IMR-90 (cell line): Measurements from ENCODE around the gene PTPN5. TPM values are rescaled to one million over a fixed set of nuclear protein-coding genes. Genes with fewer than 3 reads are reported as not detected.

ENCODE experiments used
- ATAC-seq: fragments of 200-7000 bp; cut with Tn5 transposase; 2 replicates; pipeline ENCODE4 v1.9.1; 2020; ENCODE audit warnings: low read depth, mild to moderate bottlenecking, moderate library complexity
- BruUV-seq: library from RNA; stranded (reverse); fragments of 400-500 nt; replicated peaks from 2 replicates; lab custom pipeline; 2021; lab: Mats Ljungman, UMichigan
- CTCF ChIA-PET: fragments of 300-600 bp; formaldehyde crosslinking; extraction: SDS; loops from one replicate; lab custom pipeline; 2021; ENCODE audit warnings: antibody characterized with exemption; lab: Yijun Ruan, JAX
- POLR2A ChIA-PET: fragments of 300-600 bp; sonication (Branson Sonifier 250); formaldehyde crosslinking; loops from one replicate; lab custom pipeline; 2022; ENCODE audit warnings: antibody characterized with exemption; ENCODE audit not compliant: unreplicated experiment; lab: Charles Lee
- DNase-seq: peaks from one replicate; pipeline ENCODE4 v3.0.0; 2013
- H2AFZ ChIP-seq: replicated peaks from 2 replicates; pipeline ENCODE3; 2013; ENCODE audit warnings: low read length, mild to moderate bottlenecking; ENCODE audit not compliant: poor library complexity
- H2AK5ac ChIP-seq: 2 replicates; pipeline ENCODE4 v1.6.1; 2013; ENCODE audit warnings: low read depth, low read length, inconsistent platforms
- H2AK9ac ChIP-seq: replicated peaks from 2 replicates; pipeline ENCODE3; 2013; ENCODE audit warnings: mild to moderate bottlenecking, low read depth, low read length, moderate library complexity; ENCODE audit not compliant: poor library complexity
- H2BK120ac ChIP-seq: 2 replicates; pipeline ENCODE4 v1.6.1; 2013; ENCODE audit warnings: low read depth, low read length, inconsistent platforms
- H2BK15ac ChIP-seq: 3 replicates; pipeline ENCODE4 v1.6.1; 2013; ENCODE audit warnings: low read depth, low read length, inconsistent platforms
- H2BK20ac ChIP-seq: 2 replicates; pipeline ENCODE4 v1.6.1; 2013; ENCODE audit warnings: low read depth, mild to moderate bottlenecking, inconsistent platforms, low read length, moderate library complexity
- H2BK5ac ChIP-seq: 2 replicates; pipeline ENCODE4 v1.6.1; 2013; ENCODE audit warnings: mild to moderate bottlenecking, low read depth, low read length, inconsistent platforms; ENCODE audit not compliant: poor library complexity, severe bottlenecking
- H3K14ac ChIP-seq: replicated peaks from 2 replicates; pipeline ENCODE4 v1.6.1; 2013; ENCODE audit warnings: low read depth, low read length, inconsistent platforms
- H3K18ac ChIP-seq: 2 replicates; pipeline ENCODE4 v1.6.1; 2013; ENCODE audit warnings: low read depth, low read length, control low read depth
- H3K23ac ChIP-seq: 2 replicates; pipeline ENCODE4 v1.6.1; 2013; ENCODE audit warnings: low read depth, low read length, inconsistent platforms
- H3K27ac ChIP-seq: 2 replicates; pipeline ENCODE4 v1.5.1; 2013; ENCODE audit warnings: mild to moderate bottlenecking, control low read depth, low read length; ENCODE audit not compliant: insufficient read depth
- H3K27me3 ChIP-seq: 2 replicates; pipeline ENCODE4 v1.6.1; 2013; ENCODE audit warnings: low read length; ENCODE audit not compliant: control insufficient read depth, insufficient read depth
- H3K36me3 ChIP-seq: 2 replicates; pipeline ENCODE4 v1.6.1; 2013; ENCODE audit warnings: low read length, mixed read lengths; ENCODE audit not compliant: control insufficient read depth, insufficient read depth
- H3K4ac ChIP-seq: 2 replicates; pipeline ENCODE4 v1.6.1; 2013; ENCODE audit warnings: low read depth, low read length, inconsistent platforms
- H3K4me1 ChIP-seq: 2 replicates; pipeline ENCODE4 v1.6.1; 2013; ENCODE audit warnings: low read length, mixed read lengths; ENCODE audit not compliant: control insufficient read depth, insufficient read depth
- H3K4me2 ChIP-seq: 2 replicates; pipeline ENCODE4 v1.6.1; 2013; ENCODE audit warnings: low read depth, mild to moderate bottlenecking, control low read depth, low read length, moderate library complexity
- H3K4me3 ChIP-seq: 2 replicates; pipeline ENCODE4 v1.5.1; 2013; ENCODE audit warnings: low read depth, mild to moderate bottlenecking, control low read depth, low read length, moderate library complexity; ENCODE audit not compliant: insufficient read depth
- H3K56ac ChIP-seq: 2 replicates; pipeline ENCODE4 v1.6.1; 2013; ENCODE audit warnings: low read length, inconsistent platforms; ENCODE audit not compliant: insufficient read depth; ENCODE audit errors: extremely low read depth
- H3K79me1 ChIP-seq, 2 experiments: 2 replicates each; pipeline ENCODE4 v1.6.1; 2013; ENCODE audit warnings: low read length in 2 of 2, inconsistent platforms in 1 of 2, low read depth in 1 of 2
- H3K9ac ChIP-seq: 2 replicates; pipeline ENCODE4 v1.6.1; 2013; ENCODE audit warnings: low read depth, low read length, control low read depth
- H3K9me1 ChIP-seq: 2 replicates; pipeline ENCODE4 v1.6.1; 2013; ENCODE audit warnings: low read length, inconsistent platforms; ENCODE audit not compliant: insufficient read depth
- H3K9me3 ChIP-seq: 2 replicates; pipeline ENCODE4 v1.6.1; 2013; ENCODE audit warnings: low read length; ENCODE audit not compliant: control insufficient read depth, insufficient read depth
- H4K20me1 ChIP-seq: 2 replicates; pipeline ENCODE4 v1.6.1; 2013; ENCODE audit warnings: low read length, inconsistent platforms; ENCODE audit not compliant: insufficient read depth
- H4K5ac ChIP-seq: 2 replicates; pipeline ENCODE4 v1.6.1; 2013; ENCODE audit warnings: mild to moderate bottlenecking, low read depth, low read length, control low read depth
- H4K8ac ChIP-seq, 2 experiments: 2 replicates each; pipeline ENCODE4 v1.6.1; 2013; ENCODE audit warnings: low read depth in 2 of 2, low read length in 2 of 2, control low read depth in 1 of 2, inconsistent platforms in 1 of 2
- H4K91ac ChIP-seq: 2 replicates; pipeline ENCODE4 v1.6.1; 2013; ENCODE audit warnings: low read depth, low read length, inconsistent platforms; ENCODE audit not compliant: insufficient read depth
- FOS ChIP-seq: fragments of 150-350 bp; IDR thresholded peaks from 2 replicates; pipeline ENCODE4 v1.6.1; 2016; ENCODE audit warnings: low read depth, low read length
- USF2 ChIP-seq: fragments of 150-350 bp; IDR thresholded peaks from 2 replicates; pipeline ENCODE4 v1.6.1; 2017; ENCODE audit warnings: mild to moderate bottlenecking, antibody characterized with exemption, low read length, low read depth
- WGBS, 2 experiments: methylation state at CpG; one replicate each; pipeline versions ENCODE4 v1.1.5 to v1.1.7; 2013; ENCODE audit warnings: missing lambda C conversion rate in 2 of 2; ENCODE audit not compliant: insufficient read length in 1 of 2; ENCODE audit errors: extremely low coverage in 2 of 2; 5-methylcytosine and 5-hydroxymethylcytosine counted together
- dilution Hi-C: fragments of 300-500 bp; cut with HindIII; formaldehyde crosslinking; loops from one replicate; pipeline ENCODE4 v1.14.3; 2018; ENCODE audit warnings: low sequenced_read_pairs; ENCODE audit not compliant: unreplicated experiment
- in situ Hi-C: fragments of 300-500 bp; cut with MboI; formaldehyde crosslinking; loops from 3 replicates; pipeline ENCODE4 v1.14.3; 2019; ENCODE audit warnings: low sequenced_read_pairs, inconsistent platforms, mixed read lengths
- intact Hi-C: fragments of 100-400 bp; cut with micrococcal nuclease; formaldehyde crosslinking; loops from 2 replicates; pipeline ENCODE4 v1.10.0; 2022
- polyA plus RNA-seq, 3 experiments: library from polyadenylated mRNA; depleted of rRNA; stranded (reverse); fragments of >200 nt; gene quantifications; 2 replicates each; pipeline ENCODE4 v1.2.3, GENCODE V29; 2012; ENCODE audit warnings: low replicate concordance in 1 of 3
- total RNA-seq: library from RNA; depleted of rRNA; stranded (reverse); fragments of >200 nt; gene quantifications from 2 replicates; pipeline ENCODE4 v1.2.3, GENCODE V29; 2012

Gene PTPN5
- total and polyA plus RNA-seq, 2 of the 4 experiments (the other 2 are of a cell fraction) = not detected

- Histone ChIP-seq H2AFZ (peak overlapping the region; percentile 94), H3K14ac (peak overlapping the region; percentile 62; the same call in 1 of the 2 replicates), H4K20me1 (no peaks in the 10 kb centered on the region), H3K36me3 (no peaks in the 10 kb centered on the region), H2BK15ac (peak overlapping the region; percentile 67; the same call in 2 of the 3 replicates), H3K79me1 (no peaks in the 10 kb centered on the region), H3K27me3 (no peaks in the 10 kb centered on the region; the same call in 1 of the 2 replicates), H3K4ac (peak overlapping the region; percentile 86), H3K18ac (0 out of 2 replicates have a peak overlapping the region, but pooled peaks have one; percentile 27), H3K27ac (peak overlapping the region; percentile 36), H2AK9ac (peak overlapping the region; percentile 22), H3K4me3 (no peak overlapping the region), H3K9me1 (peaks cover 6% of the 10 kb centered on the region; the same call in 1 of the 2 replicates), H3K4me1 (peaks cover 5% of the 10 kb centered on the region), H2AK5ac (peak overlapping the region; percentile 80), H3K9me3 (no peaks in the 10 kb centered on the region), H4K5ac (peak overlapping the region; percentile 69), H4K8ac (peak overlapping the region; percentile 83 to 99), H2BK5ac (peak overlapping the region; percentile 59), H3K4me2 (no peak overlapping the region), H2BK120ac (peak overlapping the region; percentile 69), H4K91ac (peak overlapping the region; percentile 93), H3K23ac (0 out of 2 replicates have a peak overlapping the region, but pooled peaks have one; percentile 18), H3K56ac (peak overlapping the region; percentile 35), H3K9ac (no peak overlapping the region), H2BK20ac (peak overlapping the region; percentile 57; the same call in 1 of the 2 replicates)
- dilution Hi-C loops (no loop called here), in situ Hi-C loops (loop anchor here (25.0 kb wide), 1 partner anchor 212 kb away; the partner anchor contains the start of gene TSG101), intact Hi-C loops (no loop called here)
- 80% methylated on average over 2 of the region's 12 CpGs; no CpG with 5 or more reads in 1 of the 2 experiments for WGBS, 2 experiments
- TF ChIP-seq USF2 (no peak), FOS (peak; percentile 56; the same call in 1 of the 2 replicates)
- CTCF ChIA-PET = interaction anchor here (1.7 to 2.0 kb wide), 2 partner anchors 14 to 28 kb away, joined by 4 to 6 read pairs; no protein-coding TSS in a partner anchor
- peak; percentile 75 for DNase-seq
- no TSS peak for BruUV-seq
- ATAC-seq = peak; percentile 97
- POLR2A ChIA-PET = no interaction called here
Observed at GRCh38 chr11:18749681-18750319, 41.8 kb downstream of the PTPN5 start.
